K562 (cell line): ENCODE results near the gene RMI1. TPM values are rescaled to one million over a fixed set of nuclear protein-coding genes. Genes with fewer than 3 reads are reported as not detected.

Source experiments
- DIDO1 ChIP-seq: fragments of 450-650 bp; IDR thresholded peaks from 2 replicates; pipeline ENCODE4 v1.6.1; 2016; ENCODE audit warnings: low read depth, missing biosample characterization, missing genetic modification characterization
- NCOA6 ChIP-seq: fragments of 450-650 bp; IDR thresholded peaks from 2 replicates; pipeline ENCODE4 v1.6.1; 2017; ENCODE audit warnings: mild to moderate bottlenecking
- NFYB ChIP-seq: IDR thresholded peaks from 2 replicates; pipeline ENCODE4 v1.6.1; 2011; ENCODE audit warnings: mild to moderate bottlenecking, moderate library complexity; ENCODE audit not compliant: insufficient read length; ENCODE audit errors: extremely low read depth
- POLR2A ChIP-seq: fragments of 450-650 bp; conservative IDR thresholded peaks from 2 replicates; pipeline ENCODE4 v1.6.1; 2016
- RCOR1 ChIP-seq, 2 experiments: IDR thresholded peaks; 2 replicates each; pipeline ENCODE4 v1.6.1; 2012; ENCODE audit warnings: low read depth in 2 of 2, low read length in 2 of 2, borderline replicate concordance in 1 of 2, improper control_type of control experiment in 1 of 2
- ZNF318 ChIP-seq, 2 experiments: fragments of 450-650 bp; IDR thresholded peaks; 2 replicates each; pipeline ENCODE4 v1.6.1; 2016; ENCODE audit warnings: mild to moderate bottlenecking in 2 of 2, borderline replicate concordance in 1 of 2, low read depth in 1 of 2, moderate library complexity in 1 of 2
- polyA plus RNA-seq, 8 experiments: library from polyadenylated mRNA; depleted of rRNA in 4 of 8; stranded (reverse) in 5 of 8; unstranded in 3 of 8; fragments of >200 nt; fragmentation: Nextera tagmentation in 2 of 8; fragmentation: Illumina TruSeq in 1 of 8; extraction: Ambion mirVana in 2 of 8; extraction: Trizol in 1 of 8; gene quantifications; 2 replicates each; pipeline versions ENCODE4 v1.2.1 to v1.2.3, GENCODE V29; 2011 to 2014; ENCODE audit warnings: inconsistent platforms in 1 of 8, missing spikeins in 1 of 8
- total RNA-seq, 7 experiments: library from RNA; depleted of rRNA in 6 of 7; stranded (reverse); fragments of >200 nt in 6 of 7; fragmentation: Illumina TruSeq in 2 of 7; extraction: Trizol in 2 of 7; gene quantifications; 2 replicates each; pipeline versions ENCODE4 v1.2.1 to v1.2.3, GENCODE V29; 2011 to 2021; ENCODE audit warnings: low replicate concordance in 1 of 7

The RMI1 gene
- total and polyA plus RNA-seq, 9 of the 15 experiments (the other 6 are each of a cell fraction or from before 2014, with no cell fraction given), result 3.0 to 17.4 (median 10.6) TPM

- TF ChIP-seq ZNF318 (IDR thresholded peaks at IDR 0.05; ENCODE audit: borderline replicate concordance in 1 of 2, low read depth in 1 of 2) (no peak), DIDO1 (tag) (no peak), RCOR1 (IDR thresholded peaks at IDR 0.05; ENCODE audit: borderline replicate concordance in 1 of 2, low read depth in 2 of 2, low read length in 2 of 2) (no peak), NCOA6 (no peak), POLR2A (no peak), NFYB (no peak)
- TF ChIP-seq, all 486 proteins: peak for 0
Observed at GRCh38 chr9:83960991-83961390, 19.6 kb upstream of the RMI1 start (continued).
